GM19395 (cell line): ENCODE results near the gene KRTAP4-11.
"Not testable (repeated sequence)": the region's sequence is repeated elsewhere in the genome, so short reads cannot be mapped to it uniquely, and the experiment has no call there.

ENCODE experiments used
- ATAC-seq: cut with Tn5 transposase; IDR thresholded peaks from one replicate; pipeline ENCODE4 v1.9.1; 2021; ENCODE audit warnings: mild to moderate bottlenecking, moderate library complexity; ENCODE audit not compliant: unreplicated experiment

Gene KRTAP4-11

GRCh38 chr17:41117846-41118386, at the start of gene KRTAP4-11:
TSS of gene KRTAP4-11 (minus strand) at chr17:41118373. CDS start at chr17:41118315, 58 bp downstream.
- ATAC-seq = not testable (repeated sequence)

GRCh38 chr17:41167561-41167960, 49.4 kb upstream of the KRTAP4-11 start:
- no peak for ATAC-seq

GRCh38 chr17:41163828-41164227, 45.7 kb upstream of the KRTAP4-11 start:
- no peak for ATAC-seq

GRCh38 chr17:41160648-41161047, 42.5 kb upstream of the KRTAP4-11 start, which contains the start of gene KRTAP4-4:
TSS of gene KRTAP4-4 (minus strand) at chr17:41160748. CDS start at chr17:41160691, 57 bp downstream.
- no peak for ATAC-seq

- not testable (repeated sequence) for ATAC-seq
Measured at GRCh38 chr17:41160190-41160589, 42.0 kb upstream of the KRTAP4-11 start.

GRCh38 chr17:41153856-41154255, 35.7 kb upstream of the KRTAP4-11 start:
- no peak for ATAC-seq

GRCh38 chr17:41151525-41151924, 33.4 kb upstream of the KRTAP4-11 start:
- ATAC-seq = no peak

GRCh38 chr17:41150026-41150425, 31.9 kb upstream of the KRTAP4-11 start:
- ATAC-seq = no peak

- ATAC-seq = no peak
Measured at GRCh38 chr17:41149652-41149985, 31.4 kb upstream of the KRTAP4-11 start, which contains the start of gene KRTAP4-5. TSS of gene KRTAP4-5 (minus strand) at chr17:41149825. CDS start at chr17:41149767, 58 bp downstream.

GRCh38 chr17:41148971-41149651, 30.9 kb upstream of the KRTAP4-11 start:
- ATAC-seq = not testable (repeated sequence)

GRCh38 chr17:41147531-41148204, 29.5 kb upstream of the KRTAP4-11 start:
- no peak for ATAC-seq

GRCh38 chr17:41145261-41145660, 27.1 kb upstream of the KRTAP4-11 start:
- ATAC-seq = no peak

- no peak for ATAC-seq
Measured at GRCh38 chr17:41144846-41145245, 26.7 kb upstream of the KRTAP4-11 start.

GRCh38 chr17:41141361-41141760, 23.2 kb upstream of the KRTAP4-11 start:
- no peak for ATAC-seq

GRCh38 chr17:41140360-41141131, 22.4 kb upstream of the KRTAP4-11 start, which contains the start of gene KRTAP4-6:
TSS of gene KRTAP4-6 (minus strand) at chr17:41140544. CDS start at chr17:41140487, 57 bp downstream.
- ATAC-seq = no peak

- not testable (repeated sequence) for ATAC-seq
Measured at GRCh38 chr17:41139865-41140264, 21.7 kb upstream of the KRTAP4-11 start.

GRCh38 chr17:41133880-41134735, 15.9 kb upstream of the KRTAP4-11 start:
- ATAC-seq = no peak

- ATAC-seq = no peak
Measured at GRCh38 chr17:41131979-41132378, 13.8 kb upstream of the KRTAP4-11 start.

- no peak for ATAC-seq
Measured at GRCh38 chr17:41127371-41127770, 9.2 kb upstream of the KRTAP4-11 start.

- no peak for ATAC-seq
Measured at GRCh38 chr17:41126412-41126811, 8.2 kb upstream of the KRTAP4-11 start.
